ENCODE results near the gene NIT1.
"Not testable (repeated sequence)": the region's sequence is repeated elsewhere in the genome, so short reads cannot be mapped to it uniquely, and the experiment has no call there.

The NIT1 gene

GRCh38 chr1:161111527-161111926, 6.4 kb upstream of the NIT1 start:
- H3K9me3 ChIP-seq (ENCODE audit: severe bottlenecking) = no peaks in the 10 kb centered on the region
- no peaks in the 10 kb centered on the region for H3K27me3 ChIP-seq (ENCODE audit: insufficient read depth, low read depth, severe bottlenecking)
- peaks cover 41% of the 10 kb centered on the region for H3K36me3 ChIP-seq
- H3K27ac ChIP-seq = no peak overlapping the region
- no peak for DNase-seq
- TF ChIP-seq, protein P1, sequence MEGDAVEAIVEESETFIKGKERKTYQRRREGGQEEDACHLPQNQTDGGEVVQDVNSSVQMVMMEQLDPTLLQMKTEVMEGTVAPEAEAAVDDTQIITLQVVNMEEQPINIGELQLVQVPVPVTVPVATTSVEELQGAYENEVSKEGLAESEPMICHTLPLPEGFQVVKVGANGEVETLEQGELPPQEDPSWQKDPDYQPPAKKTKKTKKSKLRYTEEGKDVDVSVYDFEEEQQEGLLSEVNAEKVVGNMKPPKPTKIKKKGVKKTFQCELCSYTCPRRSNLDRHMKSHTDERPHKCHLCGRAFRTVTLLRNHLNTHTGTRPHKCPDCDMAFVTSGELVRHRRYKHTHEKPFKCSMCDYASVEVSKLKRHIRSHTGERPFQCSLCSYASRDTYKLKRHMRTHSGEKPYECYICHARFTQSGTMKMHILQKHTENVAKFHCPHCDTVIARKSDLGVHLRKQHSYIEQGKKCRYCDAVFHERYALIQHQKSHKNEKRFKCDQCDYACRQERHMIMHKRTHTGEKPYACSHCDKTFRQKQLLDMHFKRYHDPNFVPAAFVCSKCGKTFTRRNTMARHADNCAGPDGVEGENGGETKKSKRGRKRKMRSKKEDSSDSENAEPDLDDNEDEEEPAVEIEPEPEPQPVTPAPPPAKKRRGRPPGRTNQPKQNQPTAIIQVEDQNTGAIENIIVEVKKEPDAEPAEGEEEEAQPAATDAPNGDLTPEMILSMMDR (IDR thresholded peaks at IDR 0.05; ENCODE audit: low read depth, low read length) = no peak
- no peak overlapping the region for H3K4me3 ChIP-seq (ENCODE audit: low read depth, low read length)

GRCh38 chr1:161113915-161114314, 4.0 kb upstream of the NIT1 start:
- H3K36me3 ChIP-seq = peaks cover 40% of the 10 kb centered on the region
- H3K27ac ChIP-seq = no peak overlapping the region
- H3K4me3 ChIP-seq (ENCODE audit: low read depth, low read length) = no peak overlapping the region
- no peaks in the 10 kb centered on the region for H3K9me3 ChIP-seq (ENCODE audit: severe bottlenecking)
- H3K27me3 ChIP-seq (ENCODE audit: insufficient read depth, low read depth, severe bottlenecking) = no peaks in the 10 kb centered on the region
- TF ChIP-seq, protein P1 (IDR thresholded peaks at IDR 0.05; ENCODE audit: low read depth, low read length) = no peak
- DNase-seq = no peak

DNA sequence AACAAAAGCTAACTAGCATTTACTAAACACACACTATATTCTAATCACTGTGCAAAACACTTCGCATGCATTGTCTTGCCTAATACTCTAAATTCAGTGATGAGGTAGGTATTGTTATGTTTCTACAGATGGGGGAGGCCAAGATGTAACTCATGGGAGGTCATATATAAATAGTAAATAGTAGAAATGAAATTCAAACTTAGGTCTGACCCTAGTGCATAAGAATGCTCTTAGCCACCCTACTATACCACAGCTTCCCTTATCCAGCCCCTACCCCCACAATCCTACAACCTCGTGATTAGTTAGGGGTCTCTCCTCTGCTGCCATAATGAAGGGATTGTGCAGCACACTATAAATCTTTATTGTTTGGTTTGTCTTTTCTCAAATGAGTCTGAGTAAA, 3.3 kb upstream of the NIT1 start:
- no peak for DNase-seq
- Histone ChIP-seq H3K27me3 (ENCODE audit: insufficient read depth, low read depth, severe bottlenecking) (no peaks in the 10 kb centered on the region), H3K36me3 (peaks cover 42% of the 10 kb centered on the region), H3K27ac (no peak overlapping the region), H3K4me3 (ENCODE audit: low read depth, low read length) (no peak overlapping the region), H3K9me3 (ENCODE audit: severe bottlenecking) (no peaks in the 10 kb centered on the region)
- TF ChIP-seq, protein P1 (IDR thresholded peaks at IDR 0.05; ENCODE audit: low read depth, low read length) = no peak

DNA sequence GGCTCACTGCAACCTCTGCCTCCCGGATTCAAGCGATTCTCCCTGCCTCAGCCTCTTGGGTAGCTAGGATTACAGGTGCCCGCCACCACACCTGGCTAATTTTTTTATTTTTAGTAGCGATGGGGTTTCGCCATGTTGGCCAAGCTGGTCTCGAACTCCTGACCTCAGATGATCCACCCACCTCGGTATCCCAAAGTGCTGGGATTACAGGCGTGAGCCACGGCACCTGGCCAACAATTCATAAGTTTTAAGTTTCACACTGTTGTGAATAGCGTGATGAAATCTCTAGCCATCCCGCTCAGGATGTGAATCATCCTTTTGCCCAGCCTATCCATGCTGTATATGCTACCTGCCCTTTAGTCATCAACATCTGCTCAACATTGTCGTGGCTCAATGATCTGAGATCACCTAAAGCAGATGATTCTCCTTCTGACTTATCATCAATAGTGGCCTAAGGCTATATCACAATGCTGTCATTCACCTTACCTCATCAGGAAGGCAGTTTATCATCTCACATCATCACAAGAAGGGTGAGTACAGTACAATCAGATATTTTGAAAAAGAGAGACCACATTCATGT, 2.7 kb upstream of the NIT1 start:
- Histone ChIP-seq H3K9me3 (ENCODE audit: severe bottlenecking) (no peaks in the 10 kb centered on the region), H3K27me3 (ENCODE audit: insufficient read depth, low read depth, severe bottlenecking) (no peaks in the 10 kb centered on the region), H3K36me3 (peaks cover 42% of the 10 kb centered on the region), H3K27ac (no peak overlapping the region), H3K4me3 (ENCODE audit: low read depth, low read length) (no peak overlapping the region)
- DNase-seq = no peak
- TF ChIP-seq, protein P1 (IDR thresholded peaks at IDR 0.05; ENCODE audit: low read depth, low read length) = no peak

GRCh38 chr1:161115961-161116360, 1.9 kb upstream of the NIT1 start:
- not testable (repeated sequence) for H3K27ac ChIP-seq; DNase-seq; H3K9me3 ChIP-seq (ENCODE audit: severe bottlenecking); H3K4me3 ChIP-seq (ENCODE audit: low read depth, low read length); H3K27me3 ChIP-seq (ENCODE audit: insufficient read depth, low read depth, severe bottlenecking)
- H3K36me3 ChIP-seq = peaks cover 49% of the 10 kb centered on the region

GRCh38 chr1:161119092-161119903, 1.4 kb downstream of the NIT1 start:
- peaks cover 77% of the 10 kb centered on the region for H3K36me3 ChIP-seq
- H3K27ac ChIP-seq = peak overlapping the region; percentile 84; the same call in 1 of the 2 replicates
- H3K27me3 ChIP-seq (ENCODE audit: insufficient read depth, low read depth, severe bottlenecking) = no peaks in the 10 kb centered on the region
- no peaks in the 10 kb centered on the region for H3K9me3 ChIP-seq (ENCODE audit: severe bottlenecking)
- DNase-seq = peak; percentile 41
- no peak overlapping the region; the same call in 1 of the 2 replicates for H3K4me3 ChIP-seq (ENCODE audit: low read depth, low read length)
- TF ChIP-seq, protein P1 (IDR thresholded peaks at IDR 0.05; ENCODE audit: low read depth, low read length) = peak; percentile 51
